ENCODE results near the gene MRPL51. TPM values are rescaled to one million over a fixed set of nuclear protein-coding genes. Genes with fewer than 3 reads are reported as not detected.

The MRPL51 gene
- total RNA-seq, 1 donor from 2014 or later: 202 TPM

GRCh38 chr12:6443361-6443983, 49.6 kb downstream of the MRPL51 start:
- no peak for DNase-seq (ENCODE audit: low read depth)
- no peak overlapping the region for H3K27ac Mint-ChIP-seq (ENCODE audit: unreplicated experiment)
- H3K9me3 Mint-ChIP-seq (ENCODE audit: unreplicated experiment): peaks cover 1% of the 10 kb centered on the region
- H3K4me1 Mint-ChIP-seq (ENCODE audit: low read depth, unreplicated experiment): no peaks in the 10 kb centered on the region
- H3K4me3 Mint-ChIP-seq (ENCODE audit: unreplicated experiment): no peak overlapping the region
- no peak for TF ChIP-seq EZH2 (IDR thresholded peaks at IDR 0.05; ENCODE audit: insufficient read depth, low read length)
- TF ChIP-seq, protein P1, sequence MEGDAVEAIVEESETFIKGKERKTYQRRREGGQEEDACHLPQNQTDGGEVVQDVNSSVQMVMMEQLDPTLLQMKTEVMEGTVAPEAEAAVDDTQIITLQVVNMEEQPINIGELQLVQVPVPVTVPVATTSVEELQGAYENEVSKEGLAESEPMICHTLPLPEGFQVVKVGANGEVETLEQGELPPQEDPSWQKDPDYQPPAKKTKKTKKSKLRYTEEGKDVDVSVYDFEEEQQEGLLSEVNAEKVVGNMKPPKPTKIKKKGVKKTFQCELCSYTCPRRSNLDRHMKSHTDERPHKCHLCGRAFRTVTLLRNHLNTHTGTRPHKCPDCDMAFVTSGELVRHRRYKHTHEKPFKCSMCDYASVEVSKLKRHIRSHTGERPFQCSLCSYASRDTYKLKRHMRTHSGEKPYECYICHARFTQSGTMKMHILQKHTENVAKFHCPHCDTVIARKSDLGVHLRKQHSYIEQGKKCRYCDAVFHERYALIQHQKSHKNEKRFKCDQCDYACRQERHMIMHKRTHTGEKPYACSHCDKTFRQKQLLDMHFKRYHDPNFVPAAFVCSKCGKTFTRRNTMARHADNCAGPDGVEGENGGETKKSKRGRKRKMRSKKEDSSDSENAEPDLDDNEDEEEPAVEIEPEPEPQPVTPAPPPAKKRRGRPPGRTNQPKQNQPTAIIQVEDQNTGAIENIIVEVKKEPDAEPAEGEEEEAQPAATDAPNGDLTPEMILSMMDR (IDR thresholded peaks at IDR 0.05; ENCODE audit: insufficient read depth, low read depth, low read length): no peak
- H3K4me2 ChIP-seq (ENCODE audit: low read length): no peak overlapping the region
- H3K27me3 ChIP-seq (ENCODE audit: insufficient read depth, low read length): no peaks in the 10 kb centered on the region
- no peak overlapping the region for H3K9ac ChIP-seq (ENCODE audit: low read length)
- no peak overlapping the region for H3K4me3 ChIP-seq (ENCODE audit: insufficient read depth, low read depth, low read length)
- H3K79me2 ChIP-seq (ENCODE audit: insufficient read depth, low read length): no peaks in the 10 kb centered on the region
- H4K20me1 ChIP-seq (ENCODE audit: insufficient read depth, low read length): no peaks in the 10 kb centered on the region
- H2AFZ ChIP-seq (ENCODE audit: low read depth, low read length): no peak overlapping the region
- H3K27ac ChIP-seq (ENCODE audit: low read depth, low read length): no peak overlapping the region
- no peak for FAIRE-seq
- H3K9me3 ChIP-seq (ENCODE audit: insufficient read depth, low read depth, low read length): no peaks in the 10 kb centered on the region
- H3K27me3 Mint-ChIP-seq (ENCODE audit: low read depth, unreplicated experiment): peaks cover 34% of the 10 kb centered on the region
- no peaks in the 10 kb centered on the region for H3K36me3 ChIP-seq (ENCODE audit: insufficient read depth, low read length)
- H3K4me1 ChIP-seq (ENCODE audit: insufficient read depth, low read length): no peaks in the 10 kb centered on the region
- H3K36me3 Mint-ChIP-seq (ENCODE audit: low read depth, unreplicated experiment): peaks cover 1% of the 10 kb centered on the region

GRCh38 chr12:6442836-6443235, 50.2 kb downstream of the MRPL51 start:
- no peaks in the 10 kb centered on the region for H4K20me1 ChIP-seq (ENCODE audit: insufficient read depth, low read length)
- no peaks in the 10 kb centered on the region for H3K4me1 Mint-ChIP-seq (ENCODE audit: low read depth, unreplicated experiment)
- H3K4me3 Mint-ChIP-seq (ENCODE audit: unreplicated experiment): no peak overlapping the region
- no peaks in the 10 kb centered on the region for H3K4me1 ChIP-seq (ENCODE audit: insufficient read depth, low read length)
- FAIRE-seq (no peak), DNase-seq (ENCODE audit: low read depth) (no peak)
- H3K4me3 ChIP-seq (ENCODE audit: insufficient read depth, low read depth, low read length): no peak overlapping the region
- no peaks in the 10 kb centered on the region for H3K36me3 Mint-ChIP-seq (ENCODE audit: low read depth, unreplicated experiment)
- no peaks in the 10 kb centered on the region for H3K9me3 ChIP-seq (ENCODE audit: insufficient read depth, low read depth, low read length)
- no peaks in the 10 kb centered on the region for H3K36me3 ChIP-seq (ENCODE audit: insufficient read depth, low read length)
- H3K9me3 Mint-ChIP-seq (ENCODE audit: unreplicated experiment): peaks cover 1% of the 10 kb centered on the region
- no peaks in the 10 kb centered on the region for H3K79me2 ChIP-seq (ENCODE audit: insufficient read depth, low read length)
- peaks cover 30% of the 10 kb centered on the region for H3K27me3 Mint-ChIP-seq (ENCODE audit: low read depth, unreplicated experiment)
- H3K27me3 ChIP-seq (ENCODE audit: insufficient read depth, low read length): no peaks in the 10 kb centered on the region
- TF ChIP-seq EZH2 (IDR thresholded peaks at IDR 0.05; ENCODE audit: insufficient read depth, low read length): no peak
- no peak overlapping the region for H3K27ac ChIP-seq (ENCODE audit: low read depth, low read length)
- H3K27ac Mint-ChIP-seq (ENCODE audit: unreplicated experiment): no peak overlapping the region
- H3K4me2 ChIP-seq (ENCODE audit: low read length): no peak overlapping the region
- H2AFZ ChIP-seq (ENCODE audit: low read depth, low read length): no peak overlapping the region
- H3K9ac ChIP-seq (ENCODE audit: low read length): no peak overlapping the region

Other genes with a start within 250 kb of the MRPL51 start
- gene PLEKHG6, start 182.6 kb downstream of the MRPL51 start, total RNA-seq: 0.72 and 2.5 TPM in 2 replicates
- gene TNFRSF1A, start 151.2 kb downstream of the MRPL51 start, total RNA-seq: 118 and 128 TPM in 2 replicates
- gene SCNN1A, start 117.7 kb downstream of the MRPL51 start, total RNA-seq: 0.94 and 1.3 TPM in 2 replicates
- gene LTBR, start 109.1 kb downstream of the MRPL51 start, total RNA-seq: 2.8 and 2.9 TPM in 2 replicates
- gene CD27, start 48.3 kb downstream of the MRPL51 start, total RNA-seq: not detected in 2 replicates
- gene TAPBPL, start 41.2 kb downstream of the MRPL51 start, total RNA-seq: 0.87 and 1.6 TPM in 2 replicates
- 21.0 and 23.1 TPM in 2 replicates for gene VAMP1, start 22.6 kb downstream of the MRPL51 start, total RNA-seq
- 18.6 and 21.1 TPM in 2 replicates for gene NCAPD2, start 840 bp upstream of the MRPL51 start, total RNA-seq
- 5,151 and 5,167 TPM in 2 replicates for gene GAPDH, start 41.3 kb upstream of the MRPL51 start, total RNA-seq
- gene IFFO1, start 62.8 kb upstream of the MRPL51 start, total RNA-seq: 18.8 and 20.8 TPM in 2 replicates
- gene NOP2, start 75.0 kb upstream of the MRPL51 start, total RNA-seq: 53.1 and 66.8 TPM in 2 replicates
- 319 and 329 TPM in 2 replicates for gene CHD4, start 114.1 kb upstream of the MRPL51 start, total RNA-seq
- 0.73 and 0.89 TPM in 2 replicates for gene LPAR5, start 142.7 kb upstream of the MRPL51 start, total RNA-seq
- 0.54 and 0.60 TPM in 2 replicates for gene ACRBP, start 154.2 kb upstream of the MRPL51 start, total RNA-seq
- gene ING4, start 169.9 kb upstream of the MRPL51 start, total RNA-seq: 30.9 and 34.8 TPM in 2 replicates
- 48.9 and 50.6 TPM in 2 replicates for gene ZNF384, start 196.1 kb upstream of the MRPL51 start, total RNA-seq
- 3.1 and 3.6 TPM in 2 replicates for gene PIANP, start 207.6 kb upstream of the MRPL51 start, total RNA-seq
- 47.3 and 51.5 TPM in 2 replicates for gene COPS7A, start 230.8 kb upstream of the MRPL51 start, total RNA-seq

Data from astrocyte (in vitro differentiated cells and primary cell).